Measurements from ENCODE around the gene CCDC196. TPM values are rescaled to one million over a fixed set of nuclear protein-coding genes. Genes with fewer than 3 reads are reported as not detected.

Gene CCDC196
- total RNA-seq, 4 donors from 2014 or later, result not detected

GRCh38 chr14:66444271-66444927 lies 41.8 kb upstream of the CCDC196 start:
- Histone ChIP-seq H3K4me3 (no peak overlapping the region), H3K36me3 (no peaks in the 10 kb centered on the region), H3K9me3 (peaks cover 5 to 12% of the 10 kb centered on the region in 2 donors), H3K27me3 (no peaks in the 10 kb centered on the region), H3K27ac (no peak overlapping the region), H3K4me1 (no peaks in the 10 kb centered on the region)
- DNase-seq, result no peak
- intact Hi-C loops (cut with DNase I; ENCODE audit: low total_unique reads), result no loop called here
- WGBS, 2 donors (ENCODE audit: low coverage in 1 of 2), result 77 to 85% methylated on average over 2 of the region's 2 CpGs
- in situ Hi-C loops (cut with MboI; ENCODE audit: low pct_ligation_motif_present in 1 of 4, low pct_unique_long_range_greater_than_20kb in 1 of 4, low sequenced_read_pairs in 3 of 4), result no loop called here
- TF ChIP-seq POLR2A (IDR thresholded peaks at IDR 0.05) (no peak), POLR2AphosphoS5 (IDR thresholded peaks at IDR 0.05) (peak in 2 of 3 donors; percentile 17 to 43), CTCF (IDR thresholded peaks at IDR 0.05) (no peak)

- no peaks in the 10 kb centered on the region for H3K4me1 ChIP-seq
- H3K27me3 ChIP-seq, result no peaks in the 10 kb centered on the region
- intact Hi-C loops (cut with DNase I; ENCODE audit: low total_unique reads) (no loop called here), in situ Hi-C loops (cut with MboI; ENCODE audit: low pct_ligation_motif_present in 1 of 4, low pct_unique_long_range_greater_than_20kb in 1 of 4, low sequenced_read_pairs in 3 of 4) (no loop called here)
- H3K9me3 ChIP-seq, result no peaks in the 10 kb centered on the region
- no peak for DNase-seq
- no peaks in the 10 kb centered on the region for H3K36me3 ChIP-seq
- H3K4me3 ChIP-seq, result no peak overlapping the region
- no peak overlapping the region for H3K27ac ChIP-seq
- TF ChIP-seq POLR2A (IDR thresholded peaks at IDR 0.05), result no peak
- no peak for TF ChIP-seq EP300 (IDR thresholded peaks at IDR 0.05; ENCODE audit: low read depth)
- no peak for TF ChIP-seq POLR2AphosphoS5 (IDR thresholded peaks at IDR 0.05)
- no peak for TF ChIP-seq CTCF (IDR thresholded peaks at IDR 0.05)
Measured at GRCh38 chr14:66445936-66446335, 40.2 kb upstream of the CCDC196 start.

GRCh38 chr14:66453469-66453868 lies 32.7 kb upstream of the CCDC196 start:
- no peaks in the 10 kb centered on the region for H3K27me3 ChIP-seq
- no peak overlapping the region for H3K4me3 ChIP-seq
- no peak for DNase-seq
- intact Hi-C loops (cut with DNase I; ENCODE audit: low total_unique reads) (no loop called here), in situ Hi-C loops (cut with MboI; ENCODE audit: low pct_ligation_motif_present in 1 of 4, low pct_unique_long_range_greater_than_20kb in 1 of 4, low sequenced_read_pairs in 3 of 4) (no loop called here)
- TF ChIP-seq EP300 (IDR thresholded peaks at IDR 0.05; ENCODE audit: low read depth) (no peak), POLR2AphosphoS5 (IDR thresholded peaks at IDR 0.05) (no peak), CTCF (IDR thresholded peaks at IDR 0.05) (no peak), POLR2A (IDR thresholded peaks at IDR 0.05) (no peak)
- H3K9me3 ChIP-seq, result no peaks in the 10 kb centered on the region
- WGBS, 2 donors (ENCODE audit: low coverage in 1 of 2), result 81 to 90% methylated on average over 3 of the region's 3 CpGs
- H3K36me3 ChIP-seq, result no peaks in the 10 kb centered on the region
- no peaks in the 10 kb centered on the region for H3K4me1 ChIP-seq
- H3K27ac ChIP-seq, result no peak overlapping the region

GRCh38 chr14:66459603-66460002 lies 26.6 kb upstream of the CCDC196 start:
- H3K27ac ChIP-seq, result no peak overlapping the region
- H3K9me3 ChIP-seq, result no peaks in the 10 kb centered on the region
- no peak for TF ChIP-seq POLR2AphosphoS5 (IDR thresholded peaks at IDR 0.05)
- no peak for TF ChIP-seq CTCF (IDR thresholded peaks at IDR 0.05)
- no peak for TF ChIP-seq POLR2A (IDR thresholded peaks at IDR 0.05)
- TF ChIP-seq EP300 (IDR thresholded peaks at IDR 0.05; ENCODE audit: low read depth), result no peak
- intact Hi-C loops (cut with DNase I; ENCODE audit: low total_unique reads) (no loop called here), in situ Hi-C loops (cut with MboI; ENCODE audit: low pct_ligation_motif_present in 1 of 4, low pct_unique_long_range_greater_than_20kb in 1 of 4, low sequenced_read_pairs in 3 of 4) (no loop called here)
- no peak for DNase-seq
- no peaks in the 10 kb centered on the region for H3K27me3 ChIP-seq
- H3K4me3 ChIP-seq, result no peak overlapping the region
- no peaks in the 10 kb centered on the region for H3K36me3 ChIP-seq
- no peaks in the 10 kb centered on the region for H3K4me1 ChIP-seq
